ENCODE measurements around the gene CA10. TPM values are rescaled to one million over a fixed set of nuclear protein-coding genes. Genes with fewer than 3 reads are reported as not detected.

The CA10 gene
- polyA plus RNA-seq, 1 donor (not counting 4 experiments of a cell fraction or from before 2014, with no cell fraction given): 2.9 TPM

GRCh38 chr17:51802544-51802943 lies 356.0 kb downstream of the CA10 start:
- FAIRE-seq: no peak

GRCh38 chr17:51801626-51802025 lies 356.9 kb downstream of the CA10 start:
- no peaks in the 10 kb centered on the region for H3K9me3 ChIP-seq (ENCODE audit: control insufficient read depth, low read depth, low read length)
- H3K4me3 ChIP-seq (ENCODE audit: control insufficient read depth in 2 of 3, extremely low read depth in 1 of 3, insufficient read depth in 2 of 3, low read depth in 1 of 3, low read length in 3 of 3): no peak overlapping the region
- no peaks in the 10 kb centered on the region for H4K20me1 ChIP-seq (ENCODE audit: control insufficient read depth, extremely low read depth, insufficient read depth, low read length)
- dilution Hi-C loops (cut with MboI; ENCODE audit: extremely low pct_ligation_motif_present, low sequenced_read_pairs): no loop called here
- H3K79me2 ChIP-seq (ENCODE audit: control insufficient read depth, insufficient read depth, low read length): no peaks in the 10 kb centered on the region
- H2AFZ ChIP-seq (ENCODE audit: control insufficient read depth, low read length): no peak overlapping the region
- no peak overlapping the region for H3K9ac ChIP-seq (ENCODE audit: control insufficient read depth, extremely low read depth, insufficient read depth, low read length)
- H3K9me1 ChIP-seq (ENCODE audit: control insufficient read depth, extremely low read depth, insufficient read depth, low read length): no peaks in the 10 kb centered on the region
- FAIRE-seq (no peak), DNase-seq (ENCODE audit: low read depth, low spot score) (no peak)
- no peaks in the 10 kb centered on the region for H3K4me1 ChIP-seq (ENCODE audit: control insufficient read depth, extremely low read depth, insufficient read depth, low read length)
- H3K27me3 ChIP-seq (ENCODE audit: control insufficient read depth, extremely low read depth, insufficient read depth, low read length): no peaks in the 10 kb centered on the region
- H3K4me2 ChIP-seq (ENCODE audit: control insufficient read depth, extremely low read depth, insufficient read depth, low read depth, low read length): no peak overlapping the region
- H3K27ac ChIP-seq (ENCODE audit: control insufficient read depth, insufficient read depth, low read length): no peak overlapping the region
- no peaks in the 10 kb centered on the region for H3K36me3 ChIP-seq (ENCODE audit: control insufficient read depth in 2 of 2, extremely low read depth in 1 of 2, insufficient read depth in 2 of 2, low read length in 2 of 2)
- TF ChIP-seq EZH2 (IDR thresholded peaks at IDR 0.05; ENCODE audit: low read length) (no peak), CTCF (optimal IDR thresholded peaks at IDR 0.05 in 1 of 3, IDR thresholded peaks at IDR 0.05 in 1 of 3, conservative IDR thresholded peaks at IDR 0.05 in 1 of 3; ENCODE audit: extremely low read depth in 1 of 3, insufficient read depth in 2 of 3, low read length in 3 of 3) (no peak)

More at GRCh38 chr17:51802544-51802943, 356.0 kb downstream of the CA10 start:
- Histone ChIP-seq H3K36me3 (ENCODE audit: control insufficient read depth in 2 of 2, extremely low read depth in 1 of 2, insufficient read depth in 2 of 2, low read length in 2 of 2) (no peaks in the 10 kb centered on the region), H4K20me1 (ENCODE audit: control insufficient read depth, extremely low read depth, insufficient read depth, low read length) (no peaks in the 10 kb centered on the region), H3K9me3 (ENCODE audit: control insufficient read depth, low read depth, low read length) (no peaks in the 10 kb centered on the region), H2AFZ (ENCODE audit: control insufficient read depth, low read length) (no peak overlapping the region), H3K4me1 (ENCODE audit: control insufficient read depth, extremely low read depth, insufficient read depth, low read length) (no peaks in the 10 kb centered on the region), H3K27ac (ENCODE audit: control insufficient read depth, insufficient read depth, low read length) (no peak overlapping the region), H3K79me2 (ENCODE audit: control insufficient read depth, insufficient read depth, low read length) (no peaks in the 10 kb centered on the region), H3K4me2 (ENCODE audit: control insufficient read depth, extremely low read depth, insufficient read depth, low read depth, low read length) (no peak overlapping the region), H3K9ac (ENCODE audit: control insufficient read depth, extremely low read depth, insufficient read depth, low read length) (no peak overlapping the region), H3K4me3 (ENCODE audit: control insufficient read depth in 2 of 3, extremely low read depth in 1 of 3, insufficient read depth in 2 of 3, low read depth in 1 of 3, low read length in 3 of 3) (no peak overlapping the region), H3K27me3 (ENCODE audit: control insufficient read depth, extremely low read depth, insufficient read depth, low read length) (no peaks in the 10 kb centered on the region), H3K9me1 (ENCODE audit: control insufficient read depth, extremely low read depth, insufficient read depth, low read length) (no peaks in the 10 kb centered on the region)
- no peak for TF ChIP-seq CTCF (optimal IDR thresholded peaks at IDR 0.05 in 1 of 3, IDR thresholded peaks at IDR 0.05 in 1 of 3, conservative IDR thresholded peaks at IDR 0.05 in 1 of 3; ENCODE audit: extremely low read depth in 1 of 3, insufficient read depth in 2 of 3, low read length in 3 of 3)
- TF ChIP-seq EZH2 (IDR thresholded peaks at IDR 0.05; ENCODE audit: low read length): no peak
- dilution Hi-C loops (cut with MboI; ENCODE audit: extremely low pct_ligation_motif_present, low sequenced_read_pairs): no loop called here
- no peak for DNase-seq (ENCODE audit: low read depth, low spot score)

Data from keratinocyte (primary cell).